ENCODE results near the gene TMEM250.

Gene TMEM250

DNA sequence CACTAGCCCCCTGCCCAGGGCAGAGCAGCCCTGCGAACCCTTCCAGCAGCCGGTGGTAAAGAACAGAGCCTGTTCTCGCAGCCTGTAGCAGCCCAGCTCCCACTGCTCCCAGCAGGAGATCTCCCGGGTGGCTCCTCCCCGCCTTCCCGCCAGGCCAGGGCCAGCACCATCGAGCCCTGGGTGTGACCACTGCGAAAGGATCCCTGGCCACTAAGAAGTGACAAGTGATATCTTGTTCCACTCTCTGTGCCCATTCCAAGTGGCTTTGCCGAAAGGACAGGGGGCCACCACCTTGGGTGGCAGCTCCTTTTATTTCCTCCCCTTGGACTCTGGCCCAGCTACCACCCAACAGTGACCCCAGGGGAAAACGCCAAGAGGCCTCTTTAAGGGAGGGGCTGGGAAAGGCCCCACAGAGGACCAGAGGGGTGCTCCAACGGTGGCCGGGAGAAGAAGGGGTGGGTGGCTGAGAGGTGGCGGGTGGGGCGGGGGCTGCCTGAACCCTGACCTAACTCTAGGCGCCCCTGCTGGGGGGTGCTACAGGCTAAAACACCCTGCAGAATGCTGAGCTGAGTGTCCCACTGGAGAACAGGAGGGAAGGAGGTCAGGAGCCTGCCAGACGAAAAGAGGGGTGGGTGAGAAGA, 25.2 kb downstream of the TMEM250 start:
- no peak for DNase-seq

DNA sequence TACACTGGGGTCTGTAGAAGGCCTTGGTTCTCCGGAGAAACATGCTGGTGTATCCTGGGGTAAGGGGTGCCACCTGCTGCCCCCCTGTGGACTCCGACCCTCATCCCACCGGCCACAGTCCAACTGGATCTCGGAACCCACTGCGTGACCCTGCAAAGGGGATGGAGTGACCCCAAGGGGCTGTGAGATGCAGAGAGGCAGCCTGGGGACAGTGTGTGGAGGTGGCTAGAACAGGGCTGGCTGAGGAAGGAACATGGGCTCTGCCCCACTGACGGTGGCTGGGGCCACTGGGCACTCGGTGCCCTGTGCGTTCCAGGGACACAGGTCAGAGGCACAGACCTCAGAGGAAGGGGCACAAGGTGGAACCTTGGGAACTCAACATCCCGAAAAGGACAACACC, 25.9 kb downstream of the TMEM250 start:
- no peak for DNase-seq

DNA sequence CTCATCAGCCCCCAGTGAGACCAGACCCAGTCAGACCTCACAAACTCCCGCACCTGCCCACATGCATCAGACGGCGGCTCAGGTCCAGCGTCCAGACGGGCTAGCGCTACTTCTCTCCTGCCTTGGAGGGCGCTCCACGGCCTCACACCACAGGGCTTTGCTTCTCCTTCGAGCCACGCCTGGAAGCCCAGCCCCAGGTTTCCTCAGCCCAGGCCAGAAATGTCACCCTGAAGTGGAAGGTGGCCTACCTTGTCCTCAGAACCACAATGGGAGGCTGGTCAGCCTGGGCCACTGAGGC, 26.4 kb downstream of the TMEM250 start:
- DNase-seq, result no peak

DNA sequence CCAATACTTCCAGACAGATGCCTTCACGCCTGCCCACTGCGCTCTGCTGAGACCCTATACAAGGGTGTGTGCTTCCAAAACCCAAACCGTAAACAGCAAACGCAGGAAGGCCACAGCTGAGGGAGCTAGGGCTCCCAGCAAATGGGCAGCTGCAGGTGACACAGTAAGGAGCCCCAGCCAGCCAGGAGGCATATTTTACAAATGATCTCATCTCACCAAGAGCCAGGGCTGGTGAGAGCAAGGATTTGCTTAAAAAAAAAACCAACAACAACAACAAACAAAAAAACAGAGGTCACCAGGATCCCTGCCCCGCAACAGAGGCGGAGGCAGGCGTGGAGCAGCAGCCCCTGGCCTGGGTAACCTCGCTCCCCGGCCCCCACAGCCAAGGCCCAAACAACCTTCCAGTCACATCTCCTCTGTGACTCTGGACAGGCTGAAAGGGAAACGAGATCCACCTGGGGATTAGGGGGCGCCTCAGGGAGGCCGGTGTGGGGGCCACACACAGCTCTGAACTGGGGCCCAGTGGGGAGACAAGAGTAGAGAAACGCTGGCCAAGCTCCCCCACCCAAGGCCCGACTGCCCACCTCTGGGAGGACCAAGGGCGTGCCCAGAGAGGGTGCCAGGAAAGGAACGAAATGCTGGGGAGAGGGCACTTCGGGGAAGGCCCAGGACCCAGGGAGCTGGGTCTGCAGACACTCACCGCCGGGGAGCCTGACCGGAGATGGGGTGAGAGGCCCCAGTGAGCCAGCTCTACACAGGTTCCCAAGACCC, 26.9 kb downstream of the TMEM250 start:
- no peak for DNase-seq

DNA sequence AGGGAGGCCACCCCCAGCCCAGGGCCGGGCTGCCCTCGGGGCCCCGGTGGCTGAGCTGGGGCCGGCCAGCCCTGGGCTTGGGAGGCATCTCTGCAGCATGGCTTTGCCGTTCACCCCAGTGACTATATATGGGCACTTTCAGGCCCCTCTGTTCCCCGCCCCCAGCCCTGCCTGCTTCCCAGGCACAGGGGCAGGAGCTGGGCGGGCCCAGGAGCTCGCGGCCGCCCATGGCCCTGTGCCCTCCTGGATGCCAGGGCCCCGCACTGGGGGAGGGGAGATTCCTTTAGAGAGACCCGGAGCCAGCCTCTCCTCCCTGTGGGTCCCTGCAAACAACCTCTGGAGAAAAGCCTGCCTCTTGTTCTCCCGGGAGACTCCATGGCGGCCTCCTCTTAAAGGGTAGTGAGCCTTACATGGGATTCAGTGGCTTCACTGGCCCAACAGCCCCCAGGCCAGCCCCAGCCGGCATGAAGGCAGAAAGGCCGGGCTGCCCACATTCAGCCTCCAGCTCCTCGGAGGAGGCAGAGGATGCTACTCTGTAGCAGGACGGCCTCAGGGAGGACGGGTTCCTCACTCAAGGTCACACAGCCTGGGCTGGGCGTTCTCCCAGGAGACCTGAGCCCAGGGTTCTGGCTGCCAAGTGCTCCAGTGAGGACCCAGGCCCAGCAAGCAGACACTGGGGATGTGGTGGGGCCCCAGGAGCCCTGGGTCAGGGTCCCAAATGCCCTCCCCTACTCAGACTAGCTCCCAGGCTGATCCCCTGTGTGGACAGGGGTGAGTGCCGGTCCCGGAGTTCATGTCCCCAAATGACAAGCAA, 27.7 kb downstream of the TMEM250 start:
- DNase-seq, result no peak

DNA sequence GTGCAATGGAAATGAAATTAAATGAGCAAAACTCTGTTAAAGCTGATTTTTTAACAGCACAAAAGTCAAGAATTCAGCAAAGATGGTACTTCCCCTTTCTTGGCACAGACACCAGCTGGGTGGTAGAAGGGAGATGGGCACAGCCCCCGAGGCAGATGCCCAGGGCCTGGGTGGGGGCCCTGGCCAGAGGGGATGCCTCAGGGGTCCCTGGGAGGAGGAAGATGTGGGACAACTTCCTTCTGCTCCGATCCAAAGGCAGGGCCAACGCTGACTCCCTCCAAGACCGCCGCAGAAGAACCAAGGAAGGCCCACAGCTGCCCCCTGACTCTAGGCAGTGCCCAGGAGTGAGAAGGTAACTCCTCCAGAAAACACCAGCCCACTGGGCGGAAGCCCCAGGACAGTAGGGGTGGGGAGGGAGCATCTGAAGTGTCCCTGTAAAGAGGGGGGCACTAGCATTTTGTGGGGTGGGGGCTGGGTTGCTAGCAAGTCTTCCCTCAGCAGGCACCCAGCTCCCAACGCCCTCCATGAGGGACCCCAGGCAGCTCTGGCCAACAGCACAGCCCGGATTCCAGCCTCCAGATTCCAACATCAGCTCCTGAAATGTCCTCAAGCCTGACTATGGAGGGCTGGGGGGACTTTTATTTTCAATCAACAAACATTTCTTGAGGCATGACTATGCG, 28.5 kb downstream of the TMEM250 start:
- DNase-seq, result no peak

DNA sequence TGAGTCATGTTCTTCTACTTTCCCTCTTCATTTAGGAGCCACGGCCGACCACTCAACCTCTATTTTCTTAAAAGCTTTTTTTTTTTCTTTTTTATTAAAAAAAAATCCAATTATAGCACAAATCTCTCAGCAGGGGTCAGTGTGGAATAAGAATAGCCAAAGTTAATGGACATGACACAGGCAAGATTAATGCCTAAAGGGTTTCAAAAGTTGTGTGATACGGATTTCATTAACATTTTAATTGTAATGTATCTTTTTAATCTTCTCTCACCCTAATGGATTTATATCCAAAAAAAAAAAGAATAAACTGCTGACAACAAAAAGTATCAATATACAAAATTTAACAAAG, 29.0 kb downstream of the TMEM250 start:
- no peak for DNase-seq

DNA sequence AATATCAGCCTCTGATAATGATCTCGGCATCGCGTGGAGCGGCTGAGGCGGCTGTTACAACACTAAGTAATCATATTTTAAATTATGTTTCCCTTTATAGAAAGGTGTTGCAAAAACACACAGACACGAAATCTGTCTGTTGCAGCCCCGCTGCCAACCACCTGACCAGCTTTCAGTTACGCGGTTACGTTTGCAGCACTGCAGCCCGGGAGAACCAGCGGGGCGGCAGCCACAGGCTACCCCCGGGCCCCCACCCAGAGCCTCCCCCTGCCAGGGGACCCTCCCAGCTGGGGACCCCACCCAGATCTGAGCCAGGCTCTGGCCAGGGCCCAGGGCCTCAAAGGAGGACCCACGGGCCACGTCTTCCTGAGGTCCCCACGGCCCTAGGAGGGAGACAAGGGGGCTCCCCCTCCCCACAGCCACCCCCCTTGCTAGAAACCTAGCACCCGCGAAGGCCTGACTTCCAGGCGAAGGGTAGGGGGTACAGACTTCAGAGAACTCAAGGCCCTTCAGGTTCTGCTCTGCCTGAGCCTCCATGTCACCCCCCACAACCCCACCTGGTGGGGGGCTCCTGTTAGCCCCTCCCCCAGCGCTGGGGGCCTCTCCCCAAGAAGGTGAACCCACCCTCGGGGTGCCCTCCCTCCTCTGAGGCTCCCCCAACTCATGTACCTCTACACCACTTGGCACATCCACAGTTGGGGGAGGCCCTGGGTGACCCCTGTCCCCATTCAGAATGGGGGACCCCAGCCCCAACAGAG, 29.6 kb downstream of the TMEM250 start:
- DNase-seq, result no peak

DNA sequence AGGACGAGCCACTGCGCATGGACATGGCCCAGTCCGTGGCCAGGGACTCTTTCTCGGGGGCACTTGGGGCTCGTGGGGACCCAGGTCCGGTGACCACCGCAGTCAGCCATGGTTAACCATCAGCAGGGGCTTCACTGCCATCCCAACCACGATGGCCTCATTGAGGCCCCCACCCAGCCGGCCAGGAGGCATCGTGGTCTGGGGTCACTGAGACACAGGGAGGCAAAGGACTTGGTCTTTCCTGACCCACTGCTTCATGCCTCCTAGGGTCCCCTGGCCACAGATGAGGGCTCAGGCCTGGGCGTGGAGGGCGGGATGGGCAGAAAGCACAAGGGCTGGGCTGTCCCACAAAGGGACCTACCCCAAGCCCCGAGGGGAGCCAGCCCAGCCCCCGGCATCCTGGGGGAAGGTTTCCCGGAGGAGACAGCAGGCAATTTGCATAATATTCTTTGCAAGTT, 30.2 kb downstream of the TMEM250 start:
- DNase-seq, result no peak

DNA sequence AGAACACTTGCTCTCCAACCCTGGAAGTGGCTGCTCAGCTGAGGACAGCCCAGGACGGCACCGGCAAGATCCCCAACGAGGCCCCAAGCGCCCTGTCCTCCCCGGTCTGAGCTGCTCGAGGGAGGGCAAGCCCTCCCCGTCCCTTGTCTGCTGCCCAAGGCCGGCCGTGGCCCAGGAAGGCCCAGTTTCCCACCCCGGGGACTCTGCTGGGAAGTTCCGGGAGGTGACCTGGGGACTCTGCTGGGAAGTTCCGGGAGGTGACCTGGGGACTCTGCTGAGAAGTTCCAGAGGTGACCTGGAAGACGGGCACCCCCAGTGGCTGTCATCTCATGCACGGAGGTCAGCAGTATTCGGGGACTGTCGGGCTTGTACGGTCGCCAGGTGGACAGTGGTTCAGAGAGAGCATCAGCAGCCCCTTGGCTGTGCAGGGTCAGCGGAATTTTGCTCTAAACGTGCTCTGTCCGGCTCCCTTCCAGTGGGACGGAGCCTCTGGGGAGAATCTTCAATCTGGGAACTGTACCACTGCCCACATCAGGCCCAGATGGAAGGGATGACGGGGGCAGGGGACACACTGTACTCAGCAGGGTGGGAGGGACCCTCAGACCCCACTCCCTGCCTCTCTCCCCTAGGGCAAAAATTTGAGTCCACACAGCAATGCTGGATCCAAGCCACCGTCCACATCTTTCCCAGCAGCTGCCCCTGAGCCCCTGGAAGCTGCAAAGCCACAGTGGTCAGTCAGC, 30.8 kb downstream of the TMEM250 start:
- DNase-seq, result no peak

DNA sequence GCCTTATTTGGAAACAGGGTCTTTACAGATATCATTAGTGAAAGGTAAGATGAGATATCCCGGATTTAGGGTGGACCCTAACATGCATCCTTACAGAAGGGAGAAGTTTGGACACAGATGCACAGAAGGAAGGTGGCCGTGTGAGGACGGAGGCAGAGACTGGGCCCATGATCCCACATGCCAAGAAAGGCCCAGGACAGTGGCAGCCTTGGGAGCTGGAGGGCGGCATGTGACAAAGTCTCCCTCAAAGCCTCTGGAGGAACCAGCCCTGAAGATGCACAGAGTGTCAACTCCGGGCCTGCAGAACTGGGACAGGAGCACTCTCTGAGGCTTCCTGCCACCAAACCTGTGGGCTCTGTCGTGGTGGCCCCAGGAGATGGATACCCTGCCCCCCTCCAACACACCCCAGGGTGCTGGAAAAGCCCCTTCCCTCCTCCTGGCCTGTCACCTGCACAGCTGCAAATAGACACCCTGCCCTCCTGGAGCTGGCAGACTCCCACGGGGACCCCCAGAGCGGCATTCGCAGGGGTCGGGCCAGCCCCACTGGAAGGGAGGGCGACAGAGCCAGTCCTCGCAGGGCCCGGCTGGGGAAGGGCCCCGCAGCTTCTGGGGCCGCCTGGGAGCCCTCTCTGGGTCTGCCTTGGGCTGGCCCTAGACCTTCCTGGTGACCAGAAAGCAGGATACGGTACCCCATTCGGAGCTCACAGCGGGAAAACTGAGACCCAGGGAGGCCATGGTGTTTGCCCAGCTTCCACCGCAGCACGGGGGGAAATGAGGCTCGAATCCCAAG, 31.5 kb downstream of the TMEM250 start:
- no peak for DNase-seq

DNA sequence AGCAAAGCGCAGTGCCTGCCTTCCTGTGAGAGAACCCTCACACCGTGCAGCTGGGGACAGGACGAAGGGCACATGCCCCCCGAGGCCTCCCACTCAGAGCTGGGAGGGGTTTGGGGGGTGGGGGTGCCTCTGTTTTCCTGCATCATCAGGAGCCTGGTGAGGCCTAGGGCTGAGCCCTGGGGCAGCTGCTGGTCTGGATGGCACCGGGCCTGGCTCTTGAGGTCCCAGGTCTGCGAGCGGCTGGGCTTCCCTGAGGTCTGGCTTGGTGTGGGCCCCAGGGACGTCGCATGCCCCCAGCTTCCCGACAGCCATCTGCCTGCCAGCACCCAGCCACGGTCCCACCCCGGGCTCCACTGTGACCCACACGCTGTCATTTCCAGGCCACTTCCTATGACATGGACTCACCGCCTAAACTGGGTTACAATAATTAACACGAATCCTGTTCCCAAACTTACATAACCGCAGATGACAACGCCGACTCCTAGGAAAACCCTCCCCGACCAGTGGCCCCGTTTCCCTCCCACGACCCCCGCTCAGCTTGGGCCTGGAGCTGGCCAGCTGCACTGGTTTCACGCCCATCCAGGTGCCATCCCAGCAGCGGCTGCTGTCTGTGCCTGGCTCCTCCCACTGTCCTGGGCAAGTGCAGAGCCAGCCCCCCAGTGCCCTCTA, 32.3 kb downstream of the TMEM250 start:
- DNase-seq, result no peak

DNA sequence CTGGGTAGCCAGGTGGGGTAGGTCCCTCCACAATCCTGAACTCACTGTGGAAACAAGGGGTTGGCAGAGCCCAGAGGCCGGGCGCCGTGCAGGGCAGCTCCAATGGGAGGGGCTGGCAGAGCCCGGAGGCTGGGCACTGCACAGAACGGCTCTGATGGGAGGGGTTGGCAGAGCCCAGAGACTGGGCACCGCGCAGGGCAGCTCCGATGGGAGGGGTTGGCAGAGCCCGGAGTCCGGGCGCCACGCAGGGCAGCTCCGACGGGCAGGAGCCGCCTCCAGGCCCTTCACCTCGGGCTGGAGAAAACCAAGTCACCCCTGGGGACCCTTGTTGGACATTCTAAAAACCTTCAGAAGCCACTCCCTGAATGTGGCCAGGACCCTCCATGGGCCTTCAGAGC, 32.9 kb downstream of the TMEM250 start:
- DNase-seq, result no peak

DNA sequence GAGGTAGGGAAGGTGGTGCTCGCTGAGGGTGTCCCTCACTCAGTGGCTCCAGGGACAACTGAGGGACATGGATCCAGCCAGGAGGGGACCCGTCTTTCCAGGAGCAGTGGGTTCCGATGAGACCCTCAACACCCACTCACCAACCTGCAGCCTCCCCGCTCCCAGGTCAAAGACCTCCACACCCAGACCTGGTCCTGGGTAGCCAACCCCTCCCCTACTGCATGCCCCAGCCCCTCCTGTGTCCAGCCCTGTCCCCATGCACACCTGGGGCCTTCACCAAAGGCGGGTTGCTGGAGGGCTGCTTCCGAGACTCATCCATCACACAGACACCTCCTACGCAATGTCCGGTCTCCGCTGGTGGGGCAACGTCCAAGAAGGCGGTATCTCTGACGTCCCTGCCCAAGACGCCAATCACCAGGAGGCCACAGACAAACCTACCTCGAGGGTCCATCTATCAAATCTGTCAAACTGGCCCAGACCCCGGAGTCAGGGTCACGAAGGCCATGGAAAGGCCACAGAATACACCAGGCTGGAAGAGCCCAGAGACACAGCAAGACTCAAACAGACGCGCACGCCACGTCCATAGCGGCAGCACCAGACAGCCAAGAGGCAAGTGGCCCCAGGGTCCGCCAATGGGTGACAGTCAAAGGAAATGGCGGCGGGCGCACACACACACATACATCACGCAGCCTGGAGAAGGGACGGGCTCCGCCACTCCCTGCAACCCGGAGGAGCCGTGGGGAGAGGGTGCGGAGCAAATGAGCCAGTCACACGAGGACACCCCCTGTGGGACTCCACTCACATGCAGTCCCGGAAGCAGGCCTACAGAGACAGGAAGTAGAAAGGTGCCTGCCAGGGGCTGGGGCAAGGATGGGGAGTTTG, 34.4 kb downstream of the TMEM250 start:
- no peak for DNase-seq

DNA sequence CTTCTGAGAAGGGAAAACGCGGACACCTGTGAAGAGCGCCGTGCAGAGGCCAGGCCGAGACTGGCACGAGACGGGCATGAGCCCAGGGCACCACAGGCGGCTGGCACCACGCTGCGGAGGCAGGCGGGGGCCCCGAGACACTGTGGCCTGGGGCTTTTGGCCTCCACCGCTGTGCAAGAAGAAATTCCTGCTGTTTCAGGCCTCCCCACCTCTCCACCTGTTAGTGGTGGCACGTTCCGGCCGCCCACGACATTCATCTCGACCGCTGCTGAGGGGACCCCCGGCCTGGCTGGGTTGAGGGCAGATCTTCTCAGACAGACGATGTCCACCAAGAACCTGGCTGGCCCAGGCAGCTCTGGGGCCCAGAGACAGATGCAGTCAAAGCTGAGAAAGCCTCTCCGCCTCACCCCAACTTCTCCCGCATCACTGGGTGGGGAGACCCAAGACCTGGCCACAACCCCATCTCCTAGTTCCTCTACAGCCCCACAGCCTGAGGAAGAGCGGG, 35.1 kb downstream of the TMEM250 start:
- DNase-seq, result no peak

DNA sequence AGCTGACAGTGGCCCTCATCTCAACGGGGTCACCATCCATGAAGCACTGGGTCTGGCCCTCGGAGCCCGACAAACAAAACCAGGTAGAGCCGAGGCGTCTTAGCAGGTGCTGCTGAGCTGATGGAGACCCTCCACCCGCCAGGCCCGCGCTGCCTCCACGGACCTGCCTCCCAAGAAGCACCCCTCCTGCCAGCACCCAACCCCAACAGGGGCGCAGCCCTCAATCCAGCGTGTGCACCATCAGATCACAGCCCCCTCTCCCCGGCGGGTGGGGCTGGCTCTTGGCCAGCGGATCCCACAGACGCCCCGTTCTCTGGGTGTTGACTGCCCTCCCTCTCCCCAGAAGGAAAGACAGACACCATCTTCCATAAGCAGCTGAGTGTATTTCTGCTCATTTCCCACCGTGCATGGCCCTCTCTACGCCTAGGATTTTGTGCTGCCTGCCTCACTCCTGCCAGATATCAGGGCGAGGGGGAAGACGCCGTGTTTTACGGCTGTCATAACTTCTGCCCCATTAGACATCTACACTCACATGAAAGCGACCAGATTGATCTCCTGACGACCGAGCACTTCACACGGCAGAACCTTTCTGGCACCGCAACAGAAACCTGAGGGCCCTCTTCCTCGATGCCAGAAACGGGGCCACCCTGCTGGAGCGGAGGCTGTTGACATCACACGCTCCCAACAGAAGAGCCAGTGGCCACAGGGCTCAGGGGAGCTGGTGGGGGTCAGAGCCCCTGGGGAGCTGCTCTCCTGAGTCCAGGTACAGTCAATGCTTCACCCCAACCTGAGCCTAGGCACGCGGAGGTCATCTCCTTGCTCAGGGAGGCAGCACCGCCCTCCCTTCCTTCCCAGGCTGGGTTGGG, 35.9 kb downstream of the TMEM250 start:
- no peak for DNase-seq

DNA sequence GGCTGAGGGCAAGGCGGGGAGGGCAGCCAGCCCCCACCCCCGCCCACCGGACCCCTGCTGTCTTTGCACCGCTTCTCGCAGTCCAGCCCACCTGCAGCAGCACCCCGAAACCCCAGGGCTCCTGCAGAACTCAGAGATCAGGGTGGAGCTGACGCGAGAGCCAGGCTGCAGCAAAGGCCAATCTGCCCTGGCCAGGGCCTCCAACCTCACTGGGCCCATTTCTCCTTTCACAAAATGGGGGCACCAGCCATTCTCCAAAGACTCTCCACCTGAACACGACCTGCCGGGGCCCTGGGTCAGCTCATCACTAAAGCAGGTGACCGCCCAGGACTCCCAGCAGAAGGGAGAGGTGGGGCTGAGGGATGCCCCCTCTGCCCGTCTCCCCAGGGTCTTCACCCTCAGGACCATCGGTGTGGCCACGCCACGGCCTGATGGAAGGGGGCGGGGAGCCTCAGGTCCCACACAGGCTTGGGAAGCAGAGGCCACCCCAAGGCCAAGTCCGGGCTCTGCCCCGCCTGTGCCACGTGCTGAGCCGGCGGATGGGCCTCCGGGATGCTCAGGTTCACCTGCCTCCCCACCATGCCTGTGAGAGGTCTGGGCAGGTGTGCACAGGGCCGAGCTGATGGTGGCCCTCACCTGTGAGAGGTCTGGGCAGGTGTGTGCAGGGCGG, 36.7 kb downstream of the TMEM250 start:
- DNase-seq, result no peak
